CD4-positive, alpha-beta T cell treated with Interleukin-17A for 1 hour (primary cell): ENCODE data around the gene PPFIBP2.

Experiments
- DNase-seq: peaks from one replicate; pipeline ENCODE4 v3.0.0-alpha.2; 2020

Gene PPFIBP2

DNA sequence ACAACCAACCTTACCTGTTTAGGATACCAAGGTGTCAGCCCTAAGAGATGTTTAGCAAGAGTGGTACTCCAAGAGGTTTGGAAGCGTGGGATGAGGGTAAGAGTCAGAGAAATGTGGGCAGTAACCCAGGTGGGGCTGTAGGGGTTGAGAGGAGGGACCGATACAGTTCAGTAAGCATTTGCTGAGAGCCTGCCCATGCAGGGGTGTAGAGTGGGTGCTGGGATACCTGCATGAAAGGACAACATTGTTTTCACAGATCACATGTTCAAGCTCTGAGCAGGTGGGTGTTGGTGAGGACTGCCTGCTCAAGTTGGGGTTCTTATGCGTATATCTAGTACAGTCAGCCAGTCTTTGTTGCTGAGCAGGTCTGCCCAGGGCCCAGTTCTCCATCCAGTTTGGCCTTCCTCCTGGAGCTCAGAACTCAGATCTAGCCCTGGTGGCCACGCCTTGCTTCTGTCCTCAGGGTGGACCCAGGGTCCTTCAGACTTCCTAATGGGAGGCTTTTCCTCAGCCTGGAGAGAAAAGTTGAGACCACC lies 14.8 kb downstream of the PPFIBP2 start:
- no peak for DNase-seq

- DNase-seq, result no peak
These were observed 16.3 kb downstream of the PPFIBP2 start for GRCh38 chr11:7530013-7530640.

DNA sequence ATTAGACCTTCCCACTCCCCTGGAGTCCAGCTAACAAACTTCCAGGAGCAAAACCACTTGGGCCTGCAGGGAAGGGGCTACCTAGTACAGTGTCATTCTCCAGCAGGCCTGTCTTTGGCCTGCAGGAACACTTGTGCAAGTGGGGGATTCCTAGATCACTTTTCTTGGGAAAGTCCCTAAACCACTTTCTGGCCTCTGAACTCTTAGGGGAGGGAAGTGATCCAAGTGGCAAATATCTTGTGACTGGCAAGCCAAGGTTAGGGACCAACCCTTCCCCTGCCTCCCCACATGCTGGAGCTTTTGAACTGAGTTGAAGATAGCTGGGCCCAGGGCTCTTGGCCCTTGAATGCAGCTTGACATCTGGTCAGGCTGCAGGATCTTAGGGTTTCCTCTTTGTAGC lies 17.2 kb downstream of the PPFIBP2 start:
- DNase-seq, result no peak

GRCh38 chr11:7532405-7533145 lies 18.8 kb downstream of the PPFIBP2 start:
- no peak for DNase-seq

DNA sequence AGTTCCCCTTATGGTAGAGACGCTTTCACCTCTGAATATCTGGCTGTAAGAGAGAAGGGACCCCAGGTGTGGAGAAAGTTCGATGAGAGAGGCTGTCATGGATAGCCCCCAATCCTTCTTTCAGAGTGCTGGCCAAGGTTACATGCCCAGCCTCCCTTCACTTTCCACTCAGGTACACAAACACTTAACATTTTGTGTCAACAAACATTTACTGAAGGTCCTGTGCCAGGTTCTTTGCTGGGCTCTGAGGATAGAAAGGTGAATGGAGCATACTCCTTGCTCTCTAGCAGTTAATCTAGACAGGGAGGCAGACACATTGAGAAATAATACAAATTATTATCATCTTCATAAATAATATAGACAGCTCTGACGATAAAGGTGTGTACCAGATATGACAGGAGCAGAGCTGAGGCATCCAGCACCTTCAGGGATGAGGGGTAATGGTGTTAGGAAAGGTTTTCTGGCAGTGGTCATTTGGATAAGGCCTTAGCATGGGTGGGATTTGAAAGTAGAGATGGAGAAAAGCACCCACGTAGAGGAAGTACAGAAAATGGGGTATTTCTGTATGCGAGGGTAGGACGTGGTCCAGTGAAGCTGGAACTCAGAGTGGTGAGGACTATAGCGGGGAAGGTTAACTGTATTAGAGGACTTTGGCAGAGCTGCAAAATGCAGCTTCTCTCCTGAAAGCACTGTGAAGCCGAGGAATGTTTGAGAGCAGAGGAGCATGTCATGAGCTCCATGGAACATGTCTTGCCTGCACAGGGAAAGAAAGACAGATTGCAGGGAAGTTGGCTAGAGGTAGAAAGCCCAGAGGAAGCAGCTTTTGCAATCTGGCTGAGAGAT lies 19.6 kb downstream of the PPFIBP2 start:
- no peak for DNase-seq

DNA sequence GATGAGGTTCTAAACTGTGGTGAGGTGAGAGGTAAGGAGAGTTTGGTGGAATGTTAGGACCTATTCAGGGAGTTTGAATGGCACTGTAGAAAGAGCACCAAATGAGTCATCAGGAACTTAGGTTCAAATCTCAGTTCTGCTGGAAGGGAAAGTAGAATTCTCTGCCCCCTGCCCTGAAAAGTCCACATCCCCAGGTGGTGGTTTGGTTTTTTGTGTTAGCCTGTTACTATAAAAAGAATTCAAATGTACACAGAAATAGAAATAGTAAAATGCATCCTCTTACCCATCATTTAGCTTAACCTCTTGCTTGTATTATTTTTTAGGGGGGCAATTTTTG lies 20.2 kb downstream of the PPFIBP2 start:
- DNase-seq, result no peak

DNA sequence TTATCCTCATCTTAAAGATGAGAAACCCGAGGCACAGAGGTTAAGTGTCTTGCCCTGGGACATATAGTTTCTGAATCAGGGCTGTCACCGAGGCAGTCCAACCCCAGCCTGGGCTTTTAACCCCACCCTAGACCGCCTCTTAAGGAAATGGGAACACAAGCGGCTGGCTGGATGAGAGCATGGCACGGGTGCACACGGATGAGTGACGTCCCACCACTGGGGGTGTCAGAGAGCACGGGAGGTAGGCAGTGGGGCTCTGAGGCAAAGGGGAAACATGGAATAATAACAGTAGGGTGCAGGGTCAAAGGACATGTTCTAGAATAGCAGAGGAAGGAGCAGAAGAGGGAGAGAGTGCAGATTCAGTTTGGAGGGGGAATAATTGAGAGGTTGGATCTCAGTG lies 22.3 kb downstream of the PPFIBP2 start:
- DNase-seq, result no peak

DNA sequence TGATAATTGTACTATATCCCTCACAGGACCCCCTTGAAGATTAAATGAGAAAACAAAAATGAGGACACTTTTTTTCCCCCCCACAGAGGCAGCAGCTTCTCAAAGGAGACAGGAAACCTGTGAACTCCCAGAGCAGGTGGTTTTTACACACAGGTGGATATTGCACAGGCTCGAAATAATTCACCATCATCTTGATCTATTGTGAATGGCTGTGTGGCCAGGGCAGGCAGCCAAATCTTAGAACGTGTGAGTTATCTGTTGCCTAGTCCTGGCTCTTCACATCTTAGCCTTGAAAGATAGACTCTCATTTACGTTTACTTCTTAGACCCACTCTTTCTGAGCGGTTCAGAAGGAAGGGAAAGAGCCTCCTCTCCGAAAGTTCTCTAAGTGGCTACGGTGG lies 23.5 kb downstream of the PPFIBP2 start:
- no peak for DNase-seq

GRCh38 chr11:7538031-7538430 lies 24.2 kb downstream of the PPFIBP2 start:
- peak; percentile 23 for DNase-seq

DNA sequence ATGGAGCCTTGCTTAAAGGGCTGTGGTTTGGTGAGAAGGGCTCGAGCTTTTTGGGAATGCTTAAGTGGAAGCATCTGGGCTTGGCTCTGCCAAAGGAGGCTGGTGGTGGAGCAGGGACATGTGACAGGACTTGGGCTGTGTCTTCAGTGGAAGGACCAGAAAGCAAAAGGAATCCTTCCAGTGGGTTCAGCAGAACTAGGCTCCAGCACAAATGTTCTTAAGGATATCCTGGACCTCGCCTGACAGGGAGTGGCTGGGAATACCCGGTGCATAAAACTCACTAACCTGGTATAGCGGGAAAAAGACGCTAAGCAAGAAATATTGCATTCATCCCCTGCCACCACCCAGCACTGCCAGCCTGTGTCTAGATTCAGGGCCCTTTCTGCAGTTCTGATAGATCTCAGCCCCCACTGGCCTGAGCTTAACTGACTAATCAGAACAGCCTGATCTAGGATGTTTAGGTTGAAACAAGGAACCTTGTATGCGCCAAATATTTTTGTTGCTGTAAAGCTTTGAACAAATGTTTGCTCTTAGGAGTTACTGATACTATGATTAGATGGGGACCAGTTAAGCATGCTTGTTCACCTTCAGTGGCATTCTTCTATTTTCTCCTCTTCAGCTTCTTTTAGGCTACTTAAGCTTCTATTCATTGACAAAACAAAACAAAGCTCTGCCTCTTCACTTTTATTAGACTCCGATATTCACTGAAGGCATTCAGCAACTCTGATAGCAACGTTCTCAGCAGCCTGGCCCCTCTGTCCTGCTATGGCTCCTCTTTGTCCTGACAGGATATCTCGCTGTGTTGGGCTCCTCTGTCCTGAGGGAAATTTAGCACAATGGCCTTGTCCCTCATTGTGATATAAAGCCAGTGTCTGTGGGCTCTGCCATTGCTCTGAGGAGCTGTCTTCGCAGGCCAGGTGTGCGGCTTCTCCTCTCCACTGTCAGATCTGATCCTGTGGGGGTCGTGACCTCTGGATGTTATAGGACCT lies 25.0 kb downstream of the PPFIBP2 start:
- DNase-seq, result no peak

DNA sequence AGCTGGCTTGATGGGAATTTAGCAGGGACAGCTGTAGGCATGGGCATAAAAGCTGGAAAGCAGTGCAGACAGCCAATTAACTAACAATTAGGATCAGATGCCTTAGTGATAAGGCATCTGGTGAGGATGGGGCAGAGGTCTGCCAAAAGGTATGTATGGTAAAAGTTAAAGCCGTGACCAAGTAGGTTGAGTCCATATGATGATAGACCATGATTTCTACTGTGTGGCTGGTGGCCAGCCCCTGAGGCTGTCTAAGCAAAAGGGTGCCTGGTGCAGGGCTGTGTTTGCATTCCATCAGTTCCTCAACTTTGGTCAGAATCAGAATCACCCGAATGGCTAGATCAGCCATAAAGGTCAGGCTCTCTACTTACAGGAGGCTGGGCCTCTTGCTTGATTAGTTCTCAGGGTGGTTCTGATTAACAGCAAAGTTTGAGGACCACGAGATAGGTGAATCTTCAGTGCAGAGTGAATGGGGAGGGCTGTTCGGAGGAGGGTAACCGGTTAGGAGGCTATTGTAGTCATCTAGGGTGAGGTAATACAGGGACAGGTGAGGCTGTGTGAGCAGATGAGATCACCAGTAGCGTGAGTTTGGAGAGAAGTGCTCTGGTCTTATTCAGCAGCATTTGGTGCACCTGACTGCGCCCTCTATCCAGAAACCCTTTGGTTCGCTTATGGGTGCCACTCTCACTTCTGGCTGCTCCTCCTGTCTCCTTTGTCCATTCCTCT lies 27.2 kb downstream of the PPFIBP2 start:
- DNase-seq, result no peak

GRCh38 chr11:7543302-7543701 lies 29.5 kb downstream of the PPFIBP2 start:
- no peak for DNase-seq

DNA sequence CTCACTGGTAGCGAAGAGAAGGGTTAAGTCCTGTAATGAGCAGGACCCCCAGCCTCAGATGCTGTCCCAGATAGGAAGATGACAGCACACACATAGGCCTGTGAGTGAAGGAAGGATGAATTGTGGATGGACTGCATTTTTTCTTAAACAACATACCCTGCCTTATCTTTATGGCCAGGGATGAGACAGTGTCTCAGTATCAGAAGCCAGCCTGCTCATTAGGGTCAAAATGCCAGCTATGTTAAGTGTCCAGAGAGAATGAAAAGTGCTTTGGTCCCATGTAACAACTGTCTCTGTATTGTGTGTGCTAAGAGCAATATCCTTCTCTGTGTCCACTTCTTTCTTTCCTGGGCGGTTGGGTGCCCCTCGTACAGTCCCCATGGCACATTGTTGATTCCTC lies 30.2 kb downstream of the PPFIBP2 start:
- no peak for DNase-seq

DNA sequence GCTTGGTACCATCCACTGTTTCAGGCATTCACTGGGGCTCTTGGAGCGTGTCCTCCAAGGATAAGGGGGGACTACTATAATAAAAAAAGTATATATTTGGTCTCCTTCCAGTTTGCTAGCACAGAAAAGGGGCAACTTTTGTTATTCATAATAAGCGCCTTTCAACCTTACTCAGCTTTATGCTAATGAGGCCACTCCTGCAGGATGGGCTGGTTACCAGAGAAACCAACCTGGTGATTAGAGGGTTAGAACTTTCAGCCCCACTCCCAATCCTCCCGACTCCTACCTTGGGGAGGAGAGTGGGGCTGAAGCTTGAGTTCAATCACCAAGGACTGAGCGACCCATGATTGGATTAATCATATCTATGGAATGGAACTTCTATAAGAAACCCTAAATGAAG lies 31.8 kb downstream of the PPFIBP2 start:
- no peak for DNase-seq

- DNase-seq, result no peak
These were observed 32.6 kb downstream of the PPFIBP2 start for GRCh38 chr11:7546324-7546791.

GRCh38 chr11:7547687-7548086 lies 33.9 kb downstream of the PPFIBP2 start:
- DNase-seq, result no peak

- peak; percentile 30 for DNase-seq
These were observed 35.0 kb downstream of the PPFIBP2 start for GRCh38 chr11:7548659-7549274.

- no peak for DNase-seq
These were observed 35.9 kb downstream of the PPFIBP2 start for GRCh38 chr11:7549681-7550080.

GRCh38 chr11:7551571-7551970 lies 37.8 kb downstream of the PPFIBP2 start:
- DNase-seq, result no peak

- DNase-seq, result no peak
These were observed 38.9 kb downstream of the PPFIBP2 start for GRCh38 chr11:7552666-7553065.

DNA sequence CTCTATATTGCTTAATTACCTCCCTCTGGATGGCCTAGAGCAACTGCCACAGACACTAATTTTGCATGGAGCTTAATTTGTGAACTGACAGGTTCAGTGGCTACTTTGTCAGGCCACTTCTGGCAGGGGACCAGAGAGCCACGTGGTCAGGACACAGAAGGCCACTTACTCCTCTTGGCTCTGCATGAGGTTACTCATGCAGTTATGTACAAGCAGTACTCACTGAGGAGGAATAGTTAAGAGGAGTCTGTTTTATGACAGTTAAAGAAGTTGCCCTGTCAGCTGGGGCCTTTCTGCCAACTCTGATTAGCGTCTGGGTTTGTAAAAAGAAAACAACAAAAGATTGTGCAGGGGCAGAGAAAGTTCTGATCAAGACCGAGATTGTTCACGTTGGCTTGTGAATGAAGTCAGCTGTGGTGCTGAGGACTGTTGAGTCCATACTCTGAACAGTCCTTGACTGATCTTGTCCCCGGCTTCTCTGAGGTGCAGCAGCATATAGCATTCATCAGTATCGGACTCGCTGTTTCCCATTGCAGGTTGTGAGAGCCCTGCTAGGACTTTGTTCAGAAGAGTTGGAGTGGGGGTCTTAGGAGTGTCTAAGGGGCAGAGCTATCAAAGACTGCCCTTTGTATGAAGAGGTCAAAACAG lies 41.4 kb downstream of the PPFIBP2 start:
- DNase-seq, result no peak
